Mesenteric fat pad (tissue), 1 donor: Measurements from ENCODE around the gene DNTT. TPM values are rescaled to one million over a fixed set of nuclear protein-coding genes. Genes with fewer than 3 reads are reported as not detected.
A peak's percentile ranks its signal among the peaks of the same experiment; 100 is the strongest.

ENCODE experiments used
- DNase-seq: peaks from one replicate; pipeline ENCODE4 v3.0.0-alpha.2; 2020; ENCODE audit warnings: low spot score
- total RNA-seq: library from RNA; stranded (reverse); fragmentation: NEBNext Ultra II Directional; extraction: Animal tissue kit (Norgen Biotek cat#: 25700); gene quantifications from one replicate; pipeline ENCODE4 v1.2.1, GENCODE V29; 2021
- donor health status: DM: yes; HTN: yes; CAD: no.

DNTT gene
- total RNA-seq, 1 donor from 2014 or later: not detected

DNA sequence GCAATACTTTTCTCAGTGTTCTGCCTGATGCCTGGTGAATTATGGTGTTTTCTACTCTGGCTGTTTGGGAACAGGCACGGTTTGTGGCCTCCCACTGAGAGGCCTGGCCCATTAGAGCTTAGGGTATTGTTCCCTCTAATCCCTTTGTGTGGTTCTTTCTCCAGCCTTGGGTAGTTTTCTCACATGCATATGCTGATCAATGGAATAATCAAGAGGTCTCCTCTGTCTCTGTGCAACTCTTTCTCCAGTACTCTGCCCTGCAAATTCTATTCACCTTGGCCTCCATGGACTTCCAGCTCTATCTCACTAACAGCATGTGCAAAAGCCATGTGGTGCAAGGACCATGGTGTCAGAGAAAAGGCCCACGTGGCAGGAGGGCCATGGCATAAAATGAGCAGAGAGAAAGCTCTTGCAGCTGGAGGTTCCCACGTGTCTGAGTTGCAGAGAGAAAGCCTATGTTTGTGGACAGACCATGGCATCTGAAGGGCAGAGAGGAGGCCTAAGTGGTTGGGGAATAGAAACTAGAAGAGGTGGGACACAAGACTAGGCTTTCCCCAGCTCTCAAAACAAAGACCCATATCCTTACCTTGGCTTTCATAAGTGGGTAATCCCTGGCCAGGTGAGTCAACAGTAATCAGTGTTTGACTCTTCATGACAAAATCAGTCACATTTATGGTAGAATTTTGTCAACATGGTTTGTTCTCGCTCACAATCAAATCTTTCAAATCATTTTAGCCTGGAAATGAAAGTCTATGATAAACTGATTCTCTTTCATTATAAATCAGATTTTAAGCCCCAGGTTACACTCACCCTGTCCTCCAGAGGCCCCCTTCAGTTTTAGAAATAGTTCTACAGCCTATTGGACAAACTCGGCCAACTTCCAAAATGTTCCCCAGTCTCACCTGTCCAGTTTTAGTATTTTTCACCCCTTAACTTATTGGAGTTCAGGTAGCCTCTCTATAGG lies 37.3 kb downstream of the DNTT start:
- no peak for DNase-seq

DNA sequence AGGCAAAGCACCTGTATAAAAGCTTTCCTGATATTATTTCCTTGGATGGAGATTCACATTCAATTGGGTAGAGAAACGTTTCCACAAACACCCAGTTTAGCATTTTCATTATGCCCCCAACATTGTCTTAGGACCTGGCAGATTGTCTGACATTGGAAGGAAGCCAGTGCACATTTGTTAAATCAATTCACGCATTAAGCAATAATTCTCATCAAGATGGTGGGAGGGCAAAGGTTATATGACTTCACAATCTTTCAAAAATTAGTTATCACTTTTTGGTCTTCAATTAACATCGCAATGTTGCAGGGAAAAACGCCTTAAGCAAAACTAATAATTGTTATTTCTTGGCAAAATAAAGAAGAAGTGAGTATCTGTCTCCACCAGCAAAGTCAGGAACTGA lies 38.2 kb downstream of the DNTT start:
- no peak for DNase-seq

DNA sequence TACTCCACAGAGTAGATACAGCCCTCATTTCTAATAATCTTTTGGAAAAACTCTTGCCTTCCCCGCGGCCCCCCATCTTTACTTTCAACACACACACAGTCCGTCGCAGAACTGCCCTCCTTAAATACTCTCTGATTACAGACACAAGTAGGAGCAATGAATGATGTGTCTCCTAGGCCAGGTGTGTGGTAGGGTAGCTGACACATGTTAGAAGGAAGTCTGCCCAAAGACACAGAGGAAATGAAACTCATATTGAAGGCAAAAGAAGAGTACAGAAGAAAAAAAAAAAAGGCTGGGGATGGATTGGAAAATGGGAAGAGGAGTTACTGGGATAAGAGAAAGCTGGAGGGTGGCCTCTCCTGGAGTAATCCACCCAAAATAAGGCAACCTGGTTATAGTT lies 39.9 kb downstream of the DNTT start:
- no peak for DNase-seq

DNA sequence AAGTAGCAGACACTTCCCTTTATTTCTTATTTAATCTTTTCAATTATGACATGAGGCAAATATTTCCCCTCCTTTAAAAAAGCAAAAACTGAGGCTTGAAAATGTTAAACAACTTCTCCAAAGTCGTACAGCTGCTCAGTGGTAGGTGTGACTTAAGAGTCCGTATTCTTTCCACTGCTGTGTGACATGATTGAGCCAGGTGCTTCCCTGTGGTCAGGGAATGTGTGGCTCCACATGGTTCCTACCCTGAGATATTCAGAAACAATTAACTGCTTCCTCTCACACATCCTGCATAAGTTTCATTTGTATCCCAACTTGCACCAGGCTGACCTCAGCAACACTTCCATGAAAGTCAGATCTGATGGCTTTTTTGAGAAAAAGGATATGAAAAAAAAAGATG lies 41.0 kb downstream of the DNTT start:
- no peak for DNase-seq

DNA sequence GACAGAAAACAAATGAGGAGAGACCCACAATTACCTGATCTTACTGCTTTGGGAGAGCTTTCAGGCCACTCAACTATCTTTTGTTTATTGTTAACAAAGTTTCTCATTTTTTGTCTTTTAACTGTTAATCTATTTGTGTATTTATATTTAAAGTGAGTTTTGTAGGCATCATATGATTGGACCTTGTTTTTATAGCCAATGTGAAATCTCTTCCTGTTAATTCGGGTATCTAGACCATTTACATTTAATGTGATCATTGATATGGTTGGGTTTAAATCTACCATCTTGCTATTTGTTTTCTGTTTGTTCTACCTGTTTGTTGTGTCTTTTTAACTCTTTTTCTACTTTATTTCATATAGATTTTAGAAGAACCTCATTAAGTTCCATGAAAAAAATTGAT lies 42.1 kb downstream of the DNTT start:
- DNase-seq: no peak

DNA sequence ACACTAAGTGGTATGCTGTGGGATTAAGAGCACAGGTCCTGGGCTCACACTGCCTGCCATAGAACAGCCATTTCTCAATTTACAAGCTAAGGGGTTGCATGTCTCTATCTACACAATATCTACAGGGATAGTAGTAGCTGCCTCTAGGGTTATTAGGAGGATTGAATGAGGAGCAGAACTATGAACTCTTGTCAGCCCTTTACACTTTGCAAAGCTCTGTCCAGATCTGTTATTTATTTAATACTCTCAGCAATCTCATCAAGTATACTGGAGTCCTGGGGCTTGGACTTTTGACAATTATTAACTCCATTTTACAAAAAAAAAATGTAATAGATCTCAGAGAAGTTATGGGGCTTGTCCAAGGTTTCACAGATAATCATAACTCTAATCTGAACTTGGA lies 47.8 kb downstream of the DNTT start:
- no peak for DNase-seq

DNA sequence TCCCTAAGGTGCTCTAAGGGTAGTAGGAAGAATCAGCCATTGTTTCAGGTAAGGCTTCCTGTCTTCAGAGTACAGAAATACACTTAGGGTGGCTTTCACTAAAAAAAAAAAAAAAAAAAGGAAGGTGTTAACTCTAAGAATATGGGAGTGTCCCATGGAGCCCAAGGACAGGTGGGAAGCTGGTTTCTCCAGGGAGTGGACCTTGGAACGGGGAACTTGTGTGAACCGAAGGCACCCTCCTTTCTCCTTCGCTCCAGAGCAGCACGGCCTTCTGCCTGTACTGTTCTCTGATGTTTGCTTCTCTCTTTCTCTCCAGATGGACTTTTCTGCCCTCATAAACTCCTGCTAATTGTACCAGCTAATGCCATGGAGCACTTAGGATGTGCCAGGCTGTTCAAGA lies 48.3 kb downstream of the DNTT start:
- no peak for DNase-seq

DNA sequence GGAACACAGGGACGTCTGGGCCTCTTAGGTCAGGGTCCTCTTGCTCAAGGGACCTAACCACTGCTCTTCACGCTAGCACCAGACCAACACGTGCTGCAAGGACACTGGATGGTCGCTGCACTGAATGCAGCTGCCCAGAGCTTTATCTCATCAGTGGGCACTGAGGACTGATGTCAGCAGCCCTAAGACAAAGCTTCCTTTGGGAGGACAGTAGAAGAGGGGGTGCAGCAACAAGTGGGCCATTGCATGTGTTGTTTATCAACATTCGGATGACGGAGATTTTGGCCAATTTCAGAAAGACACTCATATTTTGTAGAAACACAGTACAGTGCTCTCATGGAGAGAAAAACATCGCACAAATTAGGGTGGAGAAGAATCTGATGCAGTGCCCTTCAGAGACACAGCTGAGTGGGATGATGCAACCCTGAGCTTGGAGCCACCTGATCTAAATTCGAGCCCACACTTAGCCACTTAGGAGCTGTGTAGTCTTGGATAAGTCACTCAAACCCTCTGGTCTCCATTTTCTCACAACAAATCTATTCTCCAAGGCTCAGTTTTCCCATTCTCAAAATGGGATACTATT lies 52.9 kb downstream of the DNTT start:
- DNase-seq: no peak

DNA sequence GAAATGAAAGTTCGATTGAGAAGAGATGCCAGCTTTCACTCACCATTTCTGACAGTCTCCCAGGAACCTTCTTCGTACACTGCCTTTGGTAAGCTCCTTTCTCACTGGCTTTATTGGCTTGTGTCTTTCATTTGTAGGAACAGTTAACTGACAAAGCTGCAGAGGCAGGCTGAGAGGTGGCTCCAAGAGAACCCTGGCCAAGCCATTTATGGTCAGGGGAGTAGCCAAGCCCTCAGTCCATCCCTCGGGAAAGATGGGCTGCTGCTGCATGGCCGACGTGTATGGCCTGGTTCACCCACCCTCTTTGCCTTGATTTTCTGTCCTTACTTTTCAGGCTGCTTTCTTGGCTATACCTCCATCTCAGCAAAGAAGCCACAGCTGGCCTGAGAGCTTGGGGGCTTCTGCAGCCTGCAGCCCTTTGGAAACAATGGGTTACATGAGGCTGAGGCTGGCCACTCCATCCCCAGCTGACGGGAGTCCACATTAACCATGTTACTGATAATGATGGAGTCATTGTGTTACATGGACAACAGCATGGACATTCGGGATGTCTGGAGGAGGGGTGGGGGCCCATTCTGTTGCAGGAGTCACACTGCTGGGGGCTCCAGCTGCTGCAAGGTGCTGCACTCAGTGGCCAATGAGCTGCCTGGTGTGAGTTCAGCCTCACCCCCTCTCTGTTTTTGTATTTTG lies 54.8 kb downstream of the DNTT start, which contains the start of gene OPALIN:
OPALIN (minus strand) TSS at position 152 of the 690 bp plus-strand sequence; CDS start at position 46, 106 bp downstream.
- peak; percentile 5 for DNase-seq

DNA sequence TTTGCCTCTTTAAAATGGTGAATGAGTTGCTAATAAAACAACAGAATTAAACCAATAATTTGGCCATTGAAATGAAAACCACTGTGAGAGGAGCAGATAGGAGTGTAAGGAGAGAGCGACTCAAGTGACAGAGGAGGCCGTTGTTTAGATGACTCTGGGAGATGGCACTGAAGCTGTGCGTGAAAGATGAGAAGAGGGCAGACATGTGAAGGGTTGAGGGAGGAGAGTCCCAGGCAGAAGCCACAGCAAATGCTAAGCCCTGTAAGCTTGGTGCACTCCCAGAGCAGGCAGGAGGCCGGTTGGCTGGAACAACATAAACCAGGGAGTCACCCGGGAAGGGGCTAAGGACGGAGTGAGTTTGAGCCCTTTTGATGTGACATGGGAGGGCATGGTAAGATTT lies 55.4 kb downstream of the DNTT start:
- DNase-seq: no peak

DNA sequence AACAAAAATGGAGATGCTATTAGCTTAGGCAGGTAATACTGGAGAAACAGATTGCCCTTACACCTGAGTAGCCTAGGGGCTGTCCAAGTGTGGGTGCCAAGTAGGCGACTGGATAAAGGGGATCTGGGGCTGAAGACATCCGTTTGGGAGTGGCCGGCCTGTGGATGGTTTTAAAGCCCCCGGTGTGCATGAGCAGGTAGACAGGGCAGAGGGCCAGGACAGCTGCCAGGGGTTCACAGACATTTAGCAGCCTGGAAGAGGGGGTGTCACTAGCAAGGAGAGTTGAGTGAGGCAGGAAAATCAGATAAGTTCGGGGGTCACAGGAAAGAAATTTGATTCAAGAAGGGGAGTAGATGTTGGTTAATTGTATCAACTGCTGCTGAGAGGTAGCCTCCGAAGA lies 56.1 kb downstream of the DNTT start:
- peak; percentile 62 for DNase-seq

DNA sequence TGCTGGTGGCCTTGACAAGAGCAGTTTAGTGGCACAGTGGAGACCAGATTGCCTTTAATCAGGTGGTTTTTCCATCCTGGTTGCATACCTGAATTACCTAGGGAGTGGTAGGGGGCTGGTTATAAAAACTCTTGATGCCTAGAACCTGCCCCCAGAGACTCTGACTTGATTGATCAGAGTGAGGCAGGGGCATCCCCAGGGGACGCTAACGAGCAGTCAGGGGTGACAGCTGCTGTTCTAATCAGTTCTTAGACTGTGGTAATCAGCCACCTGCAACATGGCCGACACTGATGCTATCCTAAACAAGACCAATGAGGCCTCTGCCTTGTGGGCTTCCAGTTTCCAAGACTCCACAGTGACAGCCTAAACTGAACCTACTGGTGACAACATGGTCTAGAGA lies 56.5 kb downstream of the DNTT start:
- peak; percentile 18 for DNase-seq

DNA sequence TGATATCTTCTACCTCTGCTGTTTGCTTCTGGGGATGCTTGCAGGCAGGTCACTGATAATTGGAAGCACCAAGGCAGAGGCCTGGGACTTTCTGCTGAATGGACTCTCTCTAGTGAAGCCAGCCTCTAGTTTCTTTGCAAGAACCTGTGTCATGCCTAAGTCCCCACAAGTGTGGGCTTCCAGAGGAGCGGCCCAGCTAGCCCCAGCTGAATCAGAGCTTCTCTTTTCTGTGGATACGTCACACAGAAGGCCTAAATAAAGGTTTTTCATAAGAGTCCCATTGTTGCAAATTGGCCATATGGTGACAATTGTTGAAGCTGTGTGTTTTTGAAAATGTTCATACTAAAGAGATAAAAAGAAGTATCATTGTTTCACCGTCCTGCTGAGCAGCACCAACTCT lies 61.3 kb downstream of the DNTT start:
- peak; percentile 62 for DNase-seq

DNA sequence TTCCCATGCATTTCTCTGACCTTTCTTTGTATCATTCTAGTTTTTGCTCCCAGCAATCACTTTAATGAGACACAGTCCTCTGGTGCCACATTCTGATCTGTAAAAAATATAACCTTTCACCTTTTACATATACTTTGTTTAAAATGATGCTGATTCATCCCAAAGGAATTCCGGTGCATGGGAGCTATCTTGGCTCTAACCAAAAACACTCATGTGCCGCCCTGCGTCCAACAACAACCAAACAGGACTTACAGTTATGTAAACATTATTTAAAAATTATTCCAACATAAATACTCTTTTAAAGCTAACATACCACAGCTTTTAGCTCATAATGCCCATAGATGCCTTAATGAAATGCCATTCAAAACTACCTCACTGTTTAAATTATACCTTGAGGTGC lies 62.3 kb downstream of the DNTT start:
- no peak for DNase-seq

DNA sequence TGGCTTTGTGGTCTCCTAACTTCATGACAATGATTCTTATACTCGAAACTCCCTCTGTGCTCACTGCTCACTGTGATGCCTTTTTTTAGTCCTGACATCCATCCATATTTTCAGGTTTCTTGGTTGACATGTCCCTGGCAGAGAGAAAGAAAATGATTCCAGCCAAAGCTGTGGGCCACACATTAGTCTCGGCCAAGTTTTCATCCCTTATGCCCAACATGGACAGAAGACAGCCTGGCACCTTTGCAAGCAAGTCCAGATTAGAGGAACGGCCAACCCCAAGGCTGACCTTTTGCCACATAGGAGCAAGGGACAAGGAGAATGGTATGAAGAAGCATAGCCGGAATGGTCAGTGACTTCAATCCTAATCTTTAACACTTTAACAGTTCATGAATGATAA lies 63.2 kb downstream of the DNTT start:
- peak; percentile 43 for DNase-seq

DNA sequence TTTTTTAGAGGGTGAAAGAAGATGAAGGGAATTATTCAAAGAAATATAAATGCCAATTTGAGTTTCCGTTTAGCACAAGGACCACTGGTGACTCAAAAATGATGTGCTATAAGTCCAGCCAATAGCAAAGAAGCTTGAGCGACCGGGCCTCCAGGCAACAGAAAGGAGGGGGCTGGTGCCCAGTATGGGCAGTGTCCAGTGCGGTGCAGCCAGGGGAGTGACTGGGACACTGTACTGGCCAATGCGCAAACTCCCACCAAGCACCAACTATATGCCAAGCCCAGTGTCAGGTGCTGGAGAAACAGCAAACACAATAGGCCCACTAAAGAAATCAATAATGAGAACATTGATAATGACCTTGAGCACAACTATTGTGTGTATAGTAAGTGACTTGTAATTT lies 64.7 kb downstream of the DNTT start:
- peak; percentile 80 for DNase-seq

DNA sequence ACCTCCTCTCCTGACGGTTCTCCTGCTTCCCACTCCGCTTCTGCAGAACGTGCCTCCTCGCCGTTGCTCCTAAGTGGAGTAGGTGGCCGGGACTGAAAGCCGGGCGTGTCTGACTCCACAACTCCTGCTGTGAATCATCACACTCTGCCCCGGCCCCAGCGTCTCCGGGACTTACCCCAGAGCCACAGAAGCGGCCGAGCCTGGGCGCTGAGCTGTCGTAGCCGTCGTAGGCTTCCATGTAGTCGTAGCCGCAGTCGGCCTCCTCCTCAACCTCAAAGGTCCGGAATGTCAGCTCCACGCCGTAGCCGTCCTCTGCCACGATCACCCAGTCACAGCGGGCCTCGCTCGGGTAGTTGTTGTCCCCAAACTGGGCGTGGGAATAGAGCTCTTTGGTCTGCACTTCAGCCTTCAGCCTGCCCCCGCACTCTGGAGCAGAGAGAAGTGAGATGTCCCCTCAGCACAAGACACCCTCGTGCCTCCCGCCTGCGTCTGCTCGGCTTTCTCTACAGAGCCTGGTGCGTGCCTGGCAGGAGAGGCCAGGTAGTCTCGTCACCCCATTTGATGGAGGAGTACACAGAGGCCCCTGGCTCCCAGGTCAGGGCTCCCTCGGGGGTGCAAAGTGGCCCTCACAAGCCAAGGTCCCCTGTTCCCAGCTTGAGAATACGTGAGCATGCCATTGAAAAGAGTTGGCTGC lies 65.8 kb downstream of the DNTT start:
- peak; percentile 86 for DNase-seq

DNA sequence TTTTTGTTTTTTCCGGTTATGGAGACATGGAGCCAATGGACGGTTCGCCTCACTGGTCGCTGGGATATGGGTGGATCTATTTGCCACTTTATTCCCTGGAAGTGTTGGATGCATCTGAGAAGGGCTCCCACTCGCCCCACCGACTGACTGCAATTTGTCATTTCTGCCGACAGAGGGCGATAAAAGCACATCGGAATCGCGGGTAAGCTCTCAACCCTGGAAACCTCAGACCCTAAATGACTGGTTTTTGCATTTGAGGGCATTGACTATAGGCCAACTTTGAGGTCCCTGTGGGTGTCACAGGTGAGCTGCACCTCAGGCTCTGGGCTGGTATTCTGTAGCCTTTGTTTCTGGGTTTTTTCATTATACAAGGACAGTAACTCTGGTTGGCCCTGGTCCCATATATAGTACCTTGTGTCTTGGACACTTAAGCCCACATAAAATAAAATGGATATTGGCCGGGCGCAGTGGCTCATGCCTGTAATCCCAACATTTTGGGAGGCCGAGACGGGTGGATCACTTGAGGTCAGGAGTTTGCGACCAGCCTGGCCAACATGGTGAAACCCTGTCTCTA lies 66.4 kb downstream of the DNTT start:
- DNase-seq: peak; percentile 71

DNA sequence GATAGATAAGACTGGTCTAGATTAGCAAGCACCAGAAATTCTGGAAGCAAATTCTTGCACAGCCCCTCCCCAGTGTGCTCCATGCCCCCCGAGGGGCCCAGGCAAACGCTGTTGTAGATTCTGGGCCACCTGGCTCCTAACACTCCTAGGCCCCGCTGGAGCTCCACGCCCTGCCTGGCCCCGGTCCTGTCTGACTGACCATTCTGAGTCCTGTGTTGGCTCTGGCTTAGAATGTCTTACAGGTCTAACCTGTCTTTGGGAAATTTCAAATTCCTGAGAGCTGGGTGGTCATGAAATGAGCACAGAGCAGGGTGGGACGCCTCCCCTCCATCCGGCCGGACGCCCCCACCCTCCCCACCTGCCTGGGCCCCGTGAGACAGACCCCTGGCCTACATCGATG lies 67.1 kb downstream of the DNTT start:
- DNase-seq: peak; percentile 83

DNA sequence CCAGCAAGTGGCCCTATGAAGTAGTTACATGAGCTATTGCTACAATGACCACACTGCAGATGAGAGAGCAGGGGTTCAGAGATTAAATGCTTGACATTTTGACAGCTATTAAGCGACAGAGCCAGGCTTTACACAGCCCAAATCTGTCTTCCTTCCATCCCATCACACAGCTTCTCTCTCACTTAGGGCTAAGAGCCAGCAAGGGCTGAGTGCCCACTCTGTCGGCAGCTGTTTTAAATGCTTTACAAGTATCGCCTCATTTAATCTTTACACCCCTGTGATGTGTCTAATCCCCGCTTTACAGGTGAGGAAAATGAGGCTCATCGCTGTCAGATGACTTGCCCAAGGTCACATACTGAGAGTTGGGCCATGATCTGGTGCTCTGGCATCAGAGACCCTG lies 69.8 kb downstream of the DNTT start:
- no peak for DNase-seq

DNA sequence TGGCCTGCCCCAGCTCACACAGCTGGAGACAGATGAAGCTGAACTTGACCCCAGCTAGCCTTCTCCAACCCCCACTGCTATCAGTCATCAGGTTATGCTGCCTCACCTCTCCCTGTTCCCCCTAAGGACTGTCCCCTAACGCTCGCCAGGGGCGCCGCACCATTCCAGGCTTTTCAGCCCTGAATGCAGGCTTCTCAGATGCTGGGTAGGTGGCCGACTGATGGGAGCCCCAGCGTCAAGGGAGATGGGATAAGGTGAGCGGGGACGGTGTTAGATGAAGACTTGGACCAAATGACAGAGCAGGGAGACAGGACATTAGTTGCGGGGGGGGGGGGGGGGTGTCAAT lies 70.4 kb downstream of the DNTT start:
- DNase-seq: no peak
